ENCODE data around the gene MEMO1. TPM values are rescaled to one million over a fixed set of nuclear protein-coding genes. Genes with fewer than 3 reads are reported as not detected.

MEMO1 gene
- total and polyA plus RNA-seq, 8 donors = 33.0 to 47.3 (median 38.1) TPM

- H3K27ac ChIP-seq = no peak overlapping the region
- intact Hi-C loops (cut with DNase I) = no loop called here
- H3K27me3 ChIP-seq = no peaks in the 10 kb centered on the region
- H3K9me3 ChIP-seq = no peaks in the 10 kb centered on the region
- ATAC-seq (no peak), DNase-seq (no peak)
- no peaks in the 10 kb centered on the region for H3K4me1 ChIP-seq
- no peak for TF ChIP-seq CTCF (IDR thresholded peaks at IDR 0.05)
- no peak overlapping the region for H3K4me3 ChIP-seq
- H3K36me3 ChIP-seq = peaks cover 0 to 9% of the 10 kb centered on the region in 2 donors
These were observed 78.9 kb downstream of the MEMO1 start for GRCh38 chr2:31931916-31932315.

GRCh38 chr2:31925517-31925916 lies 85.3 kb downstream of the MEMO1 start:
- Histone ChIP-seq H3K4me3 (no peak overlapping the region), H3K27ac (no peak overlapping the region), H3K27me3 (no peaks in the 10 kb centered on the region), H3K36me3 (peaks cover 0 to 25% of the 10 kb centered on the region in 2 donors), H3K4me1 (no peaks in the 10 kb centered on the region), H3K9me3 (no peaks in the 10 kb centered on the region)
- no peak for TF ChIP-seq CTCF (IDR thresholded peaks at IDR 0.05)
- DNase-seq (no peak), ATAC-seq (no peak)
- intact Hi-C loops (cut with DNase I) = no loop called here

GRCh38 chr2:31923662-31924061 lies 87.1 kb downstream of the MEMO1 start:
- H3K27ac ChIP-seq = no peak overlapping the region
- no peaks in the 10 kb centered on the region for H3K27me3 ChIP-seq
- DNase-seq = no peak
- intact Hi-C loops (cut with DNase I) = no loop called here
- H3K36me3 ChIP-seq = peaks cover 0 to 38% of the 10 kb centered on the region in 2 donors
- no peaks in the 10 kb centered on the region for H3K4me1 ChIP-seq
- no peak for ATAC-seq
- H3K9me3 ChIP-seq = no peaks in the 10 kb centered on the region
- TF ChIP-seq CTCF (IDR thresholded peaks at IDR 0.05) = no peak
- H3K4me3 ChIP-seq = no peak overlapping the region

- DNase-seq (peak in 1 of 4 donors; percentile 0), ATAC-seq (no peak)
- intact Hi-C loops (cut with DNase I) = no loop called here
- Histone ChIP-seq H3K4me3 (no peak overlapping the region), H3K9me3 (no peaks in the 10 kb centered on the region), H3K36me3 (peaks cover 0 to 42% of the 10 kb centered on the region in 2 donors), H3K27me3 (no peaks in the 10 kb centered on the region), H3K4me1 (no peaks in the 10 kb centered on the region), H3K27ac (no peak overlapping the region)
- no peak for TF ChIP-seq CTCF (IDR thresholded peaks at IDR 0.05)
These were observed 88.0 kb downstream of the MEMO1 start for GRCh38 chr2:31922542-31923408.

- Histone ChIP-seq H3K4me3 (no peak overlapping the region), H3K36me3 (peaks cover 0 to 33% of the 10 kb centered on the region in 2 donors), H3K27me3 (no peaks in the 10 kb centered on the region), H3K27ac (no peak overlapping the region), H3K4me1 (no peaks in the 10 kb centered on the region), H3K9me3 (no peaks in the 10 kb centered on the region)
- intact Hi-C loops (cut with DNase I) = no loop called here
- no peak for ATAC-seq
- TF ChIP-seq CTCF (IDR thresholded peaks at IDR 0.05) = no peak
- no peak for DNase-seq
These were observed 89.8 kb downstream of the MEMO1 start for GRCh38 chr2:31920962-31921361.
